ENCODE data around the gene EEF2K. TPM values are rescaled to one million over a fixed set of nuclear protein-coding genes. Genes with fewer than 3 reads are reported as not detected.
"Not testable (repeated sequence)": the region's sequence is repeated elsewhere in the genome, so short reads cannot be mapped to it uniquely, and the experiment has no call there.

Gene EEF2K
- total RNA-seq, 2 donors from 2014 or later: 32.0 to 34.0 TPM

GRCh38 chr16:22301423-22301822, 95.3 kb downstream of the EEF2K start:
- ATAC-seq; intact Hi-C loops (cut with DNase I); DNase-seq: not testable (repeated sequence)

GRCh38 chr16:22302776-22303363, 96.8 kb downstream of the EEF2K start:
- ATAC-seq: no peak
- intact Hi-C loops (cut with DNase I): no loop called here
- DNase-seq: no peak

GRCh38 chr16:22304411-22304810, 98.3 kb downstream of the EEF2K start:
- DNase-seq: no peak
- no peak for ATAC-seq
- intact Hi-C loops (cut with DNase I): no loop called here

GRCh38 chr16:22306788-22307187, 100.7 kb downstream of the EEF2K start:
- no peak for ATAC-seq
- no peak for DNase-seq
- intact Hi-C loops (cut with DNase I): no loop called here

- ATAC-seq (no peak), DNase-seq (no peak)
- intact Hi-C loops (cut with DNase I): no loop called here
Measured at GRCh38 chr16:22307838-22308237, 101.8 kb downstream of the EEF2K start.

- DNase-seq (no peak), ATAC-seq (no peak)
- intact Hi-C loops (cut with DNase I): no loop called here
Measured at GRCh38 chr16:22308824-22309520, 102.9 kb downstream of the EEF2K start.

GRCh38 chr16:22311520-22311919, 105.4 kb downstream of the EEF2K start:
- DNase-seq (no peak), ATAC-seq (no peak)
- intact Hi-C loops (cut with DNase I): no loop called here

- intact Hi-C loops (cut with DNase I): no loop called here
- no peak for ATAC-seq
- DNase-seq: no peak
Measured at GRCh38 chr16:22312897-22313781, 107.1 kb downstream of the EEF2K start.

- intact Hi-C loops (cut with DNase I): no loop called here
- no peak for ATAC-seq
- DNase-seq: no peak
Measured at GRCh38 chr16:22313876-22314470, 107.9 kb downstream of the EEF2K start.

GRCh38 chr16:22314661-22315626, 108.9 kb downstream of the EEF2K start:
- DNase-seq: no peak
- ATAC-seq: no peak
- intact Hi-C loops (cut with DNase I): no loop called here

- intact Hi-C loops (cut with DNase I): no loop called here
- ATAC-seq (no peak), DNase-seq (no peak)
Measured at GRCh38 chr16:22315979-22316378, 109.9 kb downstream of the EEF2K start.

GRCh38 chr16:22316411-22316811, 110.3 kb downstream of the EEF2K start:
- DNase-seq (no peak), ATAC-seq (no peak)
- intact Hi-C loops (cut with DNase I): no loop called here

GRCh38 chr16:22317001-22317530, 111.0 kb downstream of the EEF2K start:
- DNase-seq (no peak), ATAC-seq (no peak)
- intact Hi-C loops (cut with DNase I): no loop called here

- DNase-seq (no peak), ATAC-seq (no peak)
- intact Hi-C loops (cut with DNase I): no loop called here
Measured at GRCh38 chr16:22317625-22318024, 111.5 kb downstream of the EEF2K start.

GRCh38 chr16:22318690-22319358, 112.7 kb downstream of the EEF2K start:
- intact Hi-C loops (cut with DNase I): no loop called here
- ATAC-seq: no peak
- no peak for DNase-seq

- intact Hi-C loops (cut with DNase I): loop anchor here in 1 of 2 donors (10.0 kb wide), 1 partner anchor 54 kb away; the partner anchor contains the start of gene CDR2
- DNase-seq: no peak
- ATAC-seq: no peak
Measured at GRCh38 chr16:22320572-22321339, 114.7 kb downstream of the EEF2K start.

Data from left cardiac atrium (tissue), 4 donors.